HG03196 (cell line): ENCODE results near the gene IL24.

Experiments
- ATAC-seq: cut with Tn5 transposase; IDR thresholded peaks from one replicate; pipeline ENCODE4 v1.9.1; 2021; ENCODE audit not compliant: unreplicated experiment

Gene IL24

GRCh38 chr1:206878456-206878855, 18.8 kb upstream of the IL24 start:
- no peak for ATAC-seq

- no peak for ATAC-seq
Measured at GRCh38 chr1:206880314-206880713, 16.9 kb upstream of the IL24 start.

- ATAC-seq: no peak
Measured at GRCh38 chr1:206882555-206882954, 14.7 kb upstream of the IL24 start.

- ATAC-seq: no peak
Measured at GRCh38 chr1:206883160-206883559, 14.1 kb upstream of the IL24 start.

GRCh38 chr1:206883876-206884275, 13.4 kb upstream of the IL24 start:
- ATAC-seq: no peak

GRCh38 chr1:206885341-206886060, 11.7 kb upstream of the IL24 start:
- ATAC-seq: no peak

GRCh38 chr1:206886831-206887230, 10.4 kb upstream of the IL24 start:
- ATAC-seq: no peak

- ATAC-seq: no peak
Measured at GRCh38 chr1:206887701-206888100, 9.5 kb upstream of the IL24 start.

- no peak for ATAC-seq
Measured at GRCh38 chr1:206890125-206891060, 6.8 kb upstream of the IL24 start.

GRCh38 chr1:206891412-206891811, 5.8 kb upstream of the IL24 start:
- no peak for ATAC-seq

- ATAC-seq: no peak
Measured at GRCh38 chr1:206892351-206892984, 4.8 kb upstream of the IL24 start.

- no peak for ATAC-seq
Measured at GRCh38 chr1:206893380-206893779, 3.9 kb upstream of the IL24 start.

- ATAC-seq: no peak
Measured at GRCh38 chr1:206895325-206895724, 1.9 kb upstream of the IL24 start.

GRCh38 chr1:206895837-206896242, 1.4 kb upstream of the IL24 start:
- no peak for ATAC-seq

GRCh38 chr1:206896261-206896660, 982 bp upstream of the IL24 start:
- ATAC-seq: no peak

GRCh38 chr1:206898089-206898914, 1.1 kb downstream of the IL24 start:
- ATAC-seq: no peak

- no peak for ATAC-seq
Measured at GRCh38 chr1:206898915-206899431, 1.7 kb downstream of the IL24 start.

GRCh38 chr1:206899717-206900116, 2.5 kb downstream of the IL24 start:
- no peak for ATAC-seq

GRCh38 chr1:206900149-206900548, 2.9 kb downstream of the IL24 start:
- ATAC-seq: no peak

- no peak for ATAC-seq
Measured at GRCh38 chr1:206901944-206902343, 4.7 kb downstream of the IL24 start.

- ATAC-seq: no peak
Measured at GRCh38 chr1:206902702-206903101, 5.5 kb downstream of the IL24 start.
